IPS-NIHi7 (cell line): Measurements from ENCODE around the gene CTRB1.

ENCODE experiments used
- DNase-seq: peaks from one replicate; pipeline ENCODE4 v3.0.0; 2012; ENCODE audit warnings: mixed read lengths; ENCODE audit errors: extremely low spot score

Gene CTRB1

DNA sequence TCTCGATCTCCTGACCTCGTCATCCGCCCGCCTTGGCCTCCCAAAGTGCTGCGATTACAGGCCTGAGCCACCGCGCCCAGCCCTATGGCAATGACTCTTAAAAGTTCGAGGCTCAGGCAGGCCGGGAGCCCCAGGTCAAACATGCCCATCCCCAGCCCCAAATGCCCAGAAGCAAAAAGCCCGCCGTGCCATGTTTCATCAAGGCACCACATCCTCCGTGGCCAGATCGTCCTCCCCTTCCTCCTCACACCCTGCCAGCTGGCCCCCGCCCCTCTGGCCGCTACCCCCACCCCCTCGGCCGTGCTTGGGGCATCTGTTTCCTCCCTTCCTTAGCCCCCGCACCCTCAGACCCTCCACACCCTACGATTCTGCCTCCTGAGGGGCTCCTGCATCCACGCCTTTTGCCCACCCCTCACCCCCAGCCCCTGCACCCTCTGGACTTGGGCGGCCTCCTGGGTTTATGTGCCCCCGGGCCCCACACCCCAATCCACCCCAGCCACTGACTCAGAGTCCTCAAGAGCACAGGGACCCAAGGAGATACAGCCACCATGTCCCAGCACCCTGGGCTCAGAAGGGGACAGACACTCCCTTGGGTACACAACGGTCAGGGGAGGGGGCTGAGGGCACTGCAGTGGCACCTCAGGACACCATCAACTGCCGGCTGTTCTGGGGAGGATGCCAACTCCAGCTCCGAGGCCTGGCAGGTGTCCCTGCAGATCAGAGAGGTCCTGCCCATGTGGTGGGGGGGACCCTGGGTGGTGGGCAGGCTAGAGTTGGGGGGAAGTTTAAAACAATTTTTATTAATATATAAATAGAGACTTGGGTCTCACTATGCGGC lies 7.1 kb downstream of the CTRB1 start:
- DNase-seq, result no peak

DNA sequence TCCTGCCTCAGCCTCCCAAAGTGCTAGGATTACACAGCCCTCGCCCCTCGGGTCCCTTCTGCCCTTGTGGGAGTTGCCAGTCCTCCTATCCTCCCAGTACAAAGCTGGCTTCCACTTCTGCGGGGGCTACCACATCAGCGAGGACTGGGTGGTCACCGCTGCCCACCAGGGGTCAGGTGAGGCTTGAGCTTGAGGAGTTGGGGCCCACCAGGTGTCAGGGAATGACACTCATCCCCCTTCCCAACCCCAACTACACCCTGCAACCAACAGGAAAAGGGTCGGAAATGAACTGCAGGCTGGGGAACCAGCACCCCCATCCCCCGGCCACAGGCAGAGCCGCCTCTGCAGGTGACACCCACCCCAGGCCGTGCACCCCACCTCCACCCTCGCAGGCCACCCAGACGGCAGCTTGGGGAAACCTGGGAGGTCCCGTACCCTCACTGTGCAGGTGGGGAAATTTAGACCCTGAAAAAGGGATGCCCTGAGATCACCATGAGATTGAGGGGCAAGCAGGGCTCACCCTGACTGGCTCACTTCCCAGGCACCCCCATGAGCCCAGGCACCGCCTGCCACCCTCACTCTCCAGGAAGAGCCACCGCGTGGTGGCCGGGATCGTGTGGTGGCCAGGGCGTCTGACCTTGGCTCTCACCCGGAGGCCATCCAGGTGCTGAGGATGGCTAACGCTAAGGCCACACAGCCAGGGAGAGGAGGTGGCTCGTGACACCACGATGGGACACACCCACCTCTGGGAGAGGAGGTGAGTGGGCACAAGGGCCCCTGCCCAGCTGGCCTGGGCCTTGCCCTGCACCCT lies 8.0 kb downstream of the CTRB1 start:
- no peak for DNase-seq

DNA sequence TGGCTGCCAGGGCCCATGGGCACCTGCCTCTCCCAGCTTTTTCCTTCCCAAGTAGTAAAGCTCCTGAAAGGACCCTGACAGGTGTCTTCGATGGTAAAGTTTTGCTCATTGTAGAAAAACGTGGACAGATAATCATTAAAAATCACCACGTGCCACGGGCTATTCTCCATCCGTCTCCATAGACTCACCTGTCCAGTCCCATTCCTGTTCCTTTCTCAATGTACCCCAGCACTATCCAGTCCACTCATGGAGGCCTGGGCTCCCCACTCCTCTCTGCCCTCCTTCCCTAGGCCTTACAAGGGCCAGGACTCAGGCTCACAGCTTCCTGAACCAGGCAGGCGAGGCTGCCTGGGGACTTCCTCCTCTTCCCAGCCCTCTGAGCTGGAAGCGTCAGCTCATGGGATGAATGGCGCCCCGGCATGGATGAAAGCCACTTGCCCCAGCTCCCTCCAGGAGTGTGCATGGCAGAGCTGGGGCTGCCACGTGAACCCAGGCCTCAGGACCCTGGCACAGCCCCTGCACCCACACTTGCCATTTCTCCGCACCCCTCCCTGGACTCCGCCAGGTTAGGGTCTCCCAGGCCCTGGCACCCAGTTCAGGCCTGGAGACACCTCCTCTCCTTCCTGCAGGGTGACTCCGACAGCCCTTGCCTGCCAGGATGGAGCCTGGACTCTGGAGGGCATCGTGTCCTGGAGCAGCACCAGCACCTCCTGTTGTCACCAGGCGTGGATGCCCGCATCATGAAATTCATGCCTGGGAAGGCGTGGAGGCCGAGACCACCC lies 8.8 kb downstream of the CTRB1 start:
- no peak for DNase-seq

DNA sequence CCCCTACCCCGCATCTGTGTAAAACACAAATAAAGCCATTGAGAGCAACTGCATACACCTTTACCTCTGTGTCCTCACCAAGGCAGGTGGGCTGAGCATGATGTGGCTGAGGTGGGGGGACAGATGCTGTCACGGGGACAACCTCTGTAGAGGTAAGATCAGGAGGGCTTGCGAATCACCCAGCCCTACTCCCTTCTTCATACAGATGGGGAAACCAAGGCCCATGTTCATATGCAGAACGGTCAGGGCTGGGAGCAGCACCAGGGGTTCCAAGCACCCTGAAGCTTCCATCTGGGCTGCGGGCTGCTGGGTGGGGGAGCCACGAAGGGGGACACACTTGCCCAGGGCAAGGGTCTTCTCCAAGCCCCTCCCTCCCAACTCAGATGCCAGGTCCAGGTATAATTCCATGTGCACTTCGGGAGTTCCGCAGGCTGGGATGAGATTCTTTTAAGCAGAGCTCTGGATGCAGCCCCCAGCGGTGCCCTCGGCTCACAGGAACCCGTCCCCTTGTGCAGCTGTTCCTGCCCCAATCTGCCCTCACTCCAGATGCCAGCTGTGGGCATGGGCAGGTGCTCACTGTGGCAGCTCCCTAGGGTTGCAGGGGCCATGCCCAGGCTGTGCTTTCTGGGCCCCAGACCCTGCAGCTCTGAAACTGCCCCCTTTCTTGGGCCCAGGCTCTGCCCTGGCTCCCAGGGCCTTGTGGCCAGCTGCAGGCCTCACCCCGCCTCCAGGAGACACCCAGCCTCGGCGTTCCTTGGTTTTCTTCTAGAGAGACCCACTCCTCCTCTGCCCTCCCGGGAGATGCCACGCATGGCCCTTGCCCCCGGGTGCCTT lies 9.6 kb downstream of the CTRB1 start:
- no peak for DNase-seq

DNA sequence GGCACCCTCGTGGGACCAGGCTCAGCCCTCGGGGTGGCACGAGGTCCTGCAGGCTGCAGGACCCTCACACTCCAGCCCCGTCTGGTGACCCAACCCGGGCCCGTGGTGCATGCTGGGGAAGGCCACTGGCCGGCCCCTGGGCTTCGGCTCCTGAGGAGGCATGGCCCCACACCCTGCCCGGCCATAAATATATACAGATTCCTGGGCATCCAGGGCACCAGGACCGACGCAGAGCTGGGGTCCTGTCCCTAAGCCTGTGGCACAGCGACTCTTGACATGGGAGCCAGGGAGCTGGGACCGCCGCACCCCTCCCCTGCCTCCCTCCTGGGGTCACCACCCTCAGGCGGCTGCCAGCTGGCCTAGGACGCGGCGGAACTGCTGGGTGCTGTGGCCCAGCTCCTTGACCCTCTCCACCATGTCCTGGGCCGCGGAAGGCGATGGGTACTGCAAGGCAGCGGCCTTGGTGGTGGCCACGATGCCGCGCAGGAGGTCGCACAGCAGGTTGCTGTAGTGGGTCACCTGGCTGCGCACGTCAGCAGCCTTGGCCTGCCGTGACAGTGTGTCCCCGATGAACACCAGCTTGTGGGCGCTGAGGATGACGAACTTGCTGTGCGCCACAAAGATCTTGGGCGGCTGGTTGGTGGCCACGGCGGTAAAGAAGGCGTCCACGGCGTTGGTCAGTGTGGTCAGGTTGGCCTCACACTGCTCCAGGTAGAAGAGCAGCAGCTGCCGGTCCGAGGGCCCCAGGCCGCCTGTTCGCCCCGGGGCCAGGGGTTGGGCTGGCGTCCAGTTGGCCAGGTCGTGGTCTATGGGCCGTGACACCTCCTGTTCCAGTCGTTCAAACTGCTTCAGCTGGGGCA lies 10.6 kb downstream of the CTRB1 start:
- no peak for DNase-seq

DNA sequence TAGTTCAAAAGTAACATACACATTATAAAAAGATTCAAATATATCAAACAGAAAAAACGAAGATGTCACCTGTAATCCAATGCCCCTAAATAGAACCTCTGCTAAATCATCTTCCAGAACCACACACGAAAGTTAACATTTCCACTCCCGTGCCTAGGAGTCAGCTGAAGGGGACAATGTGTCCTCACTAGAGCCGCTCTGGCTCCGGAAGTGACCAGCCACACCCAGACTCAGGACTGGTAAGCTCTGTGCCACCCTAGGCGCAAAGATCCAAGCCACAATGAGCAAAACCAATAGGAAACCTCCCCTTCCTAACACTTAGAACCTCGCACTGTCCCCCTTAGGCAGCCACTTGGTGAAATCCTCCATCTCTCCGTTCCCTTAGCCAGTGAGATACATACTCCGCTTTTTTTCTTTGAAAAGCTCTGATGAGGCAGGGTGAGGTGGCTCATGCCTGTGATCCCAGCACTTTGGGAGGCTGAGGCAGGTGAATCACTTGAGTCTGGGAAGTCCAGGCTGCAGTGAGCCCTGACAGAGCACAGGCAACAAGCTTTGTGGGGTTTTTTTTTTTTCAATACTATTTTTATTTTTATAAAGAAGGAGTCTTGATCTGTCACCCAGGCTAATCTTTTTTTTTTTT lies 11.8 kb downstream of the CTRB1 start:
- DNase-seq, result no peak

DNA sequence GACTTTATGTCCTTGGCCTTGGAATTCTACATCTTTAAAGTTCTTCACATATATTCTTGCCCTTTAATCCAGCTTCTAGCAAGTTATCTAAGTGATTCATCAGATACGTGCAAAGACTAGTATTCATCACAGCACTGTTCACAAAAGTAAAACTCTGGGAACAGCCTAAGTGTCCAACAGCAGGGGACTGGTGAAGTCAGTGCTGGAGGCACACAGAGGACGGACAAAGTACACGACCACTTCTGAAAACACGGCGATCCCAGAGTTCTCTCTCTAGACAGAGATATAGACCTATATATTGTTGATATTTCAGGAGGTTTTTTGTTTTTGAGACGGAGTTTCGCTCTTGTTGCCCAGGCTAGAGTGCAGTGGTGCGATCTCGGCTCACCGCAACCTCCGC lies 12.8 kb downstream of the CTRB1 start:
- no peak for DNase-seq

DNA sequence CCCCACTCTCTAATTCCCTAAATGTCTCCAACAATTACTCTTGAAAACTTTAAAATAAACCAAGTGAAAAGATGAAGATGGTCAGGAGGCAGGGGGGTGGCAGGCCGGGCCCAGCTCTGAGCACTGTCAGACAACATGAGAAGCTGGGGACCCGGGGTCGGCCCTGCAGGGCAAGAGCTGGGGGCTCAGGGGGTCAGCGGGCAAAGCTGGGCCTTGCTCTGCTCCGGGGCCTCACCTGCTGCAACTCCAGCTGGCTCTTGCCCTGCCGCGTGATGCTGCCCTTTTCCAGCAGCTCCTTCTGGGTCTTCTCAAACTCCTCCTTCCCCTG lies 14.8 kb downstream of the CTRB1 start:
- no peak for DNase-seq

DNA sequence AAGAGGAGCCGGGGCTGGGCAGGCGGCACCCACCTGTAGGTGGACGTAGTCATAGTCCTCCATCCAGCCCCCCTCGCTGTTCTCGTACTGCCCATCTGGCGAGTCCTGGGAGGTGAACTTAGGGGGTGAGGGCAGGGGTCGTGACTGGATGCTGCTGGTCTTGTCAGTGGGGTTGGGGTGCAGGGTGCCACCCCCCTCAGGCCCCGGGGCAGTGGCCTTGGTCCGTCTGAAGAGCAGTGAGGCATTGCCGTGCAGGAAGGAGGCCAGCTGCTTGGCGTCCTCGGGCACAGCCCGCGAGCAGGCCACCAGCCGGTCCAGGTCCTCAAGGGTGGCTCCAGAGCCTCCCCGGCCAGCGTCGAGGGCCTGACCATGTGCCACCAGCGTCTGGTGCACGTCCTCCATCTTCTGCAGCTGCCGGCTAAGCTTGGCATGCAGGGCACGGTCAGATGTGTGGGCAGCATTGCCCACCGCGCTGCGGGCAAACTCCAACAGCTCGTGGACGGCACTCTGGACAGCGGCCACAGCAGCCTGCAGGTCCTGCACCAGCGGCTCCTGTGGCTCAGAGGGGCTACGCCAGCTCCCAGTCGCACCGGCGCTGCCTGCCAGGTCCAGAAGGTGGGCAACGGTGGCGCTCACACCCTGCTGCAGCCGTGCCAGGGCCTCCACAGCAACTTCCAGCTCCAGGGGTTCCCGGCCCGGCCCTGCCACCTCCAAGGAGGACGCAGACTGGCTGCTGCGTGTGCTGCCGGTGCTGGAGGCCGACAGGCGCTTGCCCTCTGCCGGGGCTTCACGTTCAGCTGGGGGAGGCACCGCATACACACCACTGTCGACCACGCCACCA lies 16.3 kb downstream of the CTRB1 start:
- DNase-seq, result no peak

DNA sequence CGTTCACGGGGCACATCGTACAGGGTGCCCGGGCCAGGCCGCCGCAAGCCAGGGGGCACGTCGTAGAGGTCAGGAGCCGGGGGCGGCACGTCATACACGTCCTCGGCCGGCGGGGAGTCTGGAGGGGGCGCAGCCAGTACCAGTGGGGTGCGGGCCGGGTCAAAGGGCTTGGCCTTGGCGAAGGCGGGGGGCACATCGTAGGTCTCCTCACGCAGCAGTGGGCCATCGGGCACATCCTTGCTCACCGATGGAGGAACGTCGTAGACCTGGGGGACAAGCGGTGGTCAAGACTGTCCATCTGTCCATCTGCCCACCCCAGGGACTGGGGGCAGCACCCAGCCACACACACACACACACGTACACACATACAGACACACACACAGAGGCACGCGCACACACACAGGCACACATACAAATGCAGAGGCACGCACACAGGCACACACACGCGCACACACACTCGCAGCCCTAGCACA lies 17.0 kb downstream of the CTRB1 start:
- no peak for DNase-seq

DNA sequence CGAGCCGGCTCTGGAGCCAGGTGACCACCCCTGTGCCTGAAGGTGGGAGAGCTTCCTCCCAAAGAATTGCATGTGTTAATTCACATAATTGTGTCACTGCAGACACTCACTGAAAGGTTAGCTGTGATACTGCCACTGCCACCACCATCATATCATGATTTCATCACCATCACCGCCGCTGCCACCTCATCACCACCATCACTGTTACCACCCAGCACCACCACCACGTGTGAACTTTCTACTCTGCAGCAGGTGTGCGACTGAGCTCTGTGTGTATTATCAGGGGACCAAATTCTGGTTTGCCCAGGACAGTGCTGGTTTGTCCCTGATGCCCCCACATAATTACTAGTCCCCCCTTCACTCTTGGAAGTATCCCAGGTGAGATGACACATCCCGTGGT lies 17.4 kb downstream of the CTRB1 start:
- no peak for DNase-seq

DNA sequence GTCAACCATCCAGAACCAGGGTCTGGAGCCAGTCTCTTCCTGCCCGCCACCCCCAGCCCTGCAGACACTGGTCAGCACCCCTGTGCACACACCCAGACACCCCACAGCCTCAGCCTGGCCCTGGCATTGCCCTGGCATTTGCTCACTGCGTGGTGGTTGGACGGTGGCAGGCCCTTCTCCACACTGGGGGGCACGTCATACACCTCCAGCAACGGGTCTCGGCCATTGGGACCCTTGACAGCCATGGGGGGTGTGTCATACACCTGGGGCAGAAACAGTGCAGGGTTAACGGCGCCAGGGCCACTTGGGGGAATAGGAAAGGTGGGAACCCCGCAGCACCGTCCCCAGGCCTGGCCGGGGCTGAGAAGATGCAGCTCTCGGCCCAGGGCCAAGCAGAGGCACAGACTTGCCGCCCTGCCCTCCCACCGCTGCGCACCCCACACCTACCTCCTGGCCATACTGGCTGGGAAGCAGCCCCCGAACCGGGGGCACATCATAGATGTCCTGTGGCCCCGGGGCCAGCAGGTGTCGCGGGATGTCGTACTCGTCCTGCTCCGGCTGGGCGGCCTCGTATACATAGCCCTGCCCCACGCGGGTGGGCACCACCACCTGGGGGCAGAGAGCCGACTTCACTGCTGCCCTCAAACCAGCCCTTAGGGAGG lies 18.1 kb downstream of the CTRB1 start:
- no peak for DNase-seq

DNA sequence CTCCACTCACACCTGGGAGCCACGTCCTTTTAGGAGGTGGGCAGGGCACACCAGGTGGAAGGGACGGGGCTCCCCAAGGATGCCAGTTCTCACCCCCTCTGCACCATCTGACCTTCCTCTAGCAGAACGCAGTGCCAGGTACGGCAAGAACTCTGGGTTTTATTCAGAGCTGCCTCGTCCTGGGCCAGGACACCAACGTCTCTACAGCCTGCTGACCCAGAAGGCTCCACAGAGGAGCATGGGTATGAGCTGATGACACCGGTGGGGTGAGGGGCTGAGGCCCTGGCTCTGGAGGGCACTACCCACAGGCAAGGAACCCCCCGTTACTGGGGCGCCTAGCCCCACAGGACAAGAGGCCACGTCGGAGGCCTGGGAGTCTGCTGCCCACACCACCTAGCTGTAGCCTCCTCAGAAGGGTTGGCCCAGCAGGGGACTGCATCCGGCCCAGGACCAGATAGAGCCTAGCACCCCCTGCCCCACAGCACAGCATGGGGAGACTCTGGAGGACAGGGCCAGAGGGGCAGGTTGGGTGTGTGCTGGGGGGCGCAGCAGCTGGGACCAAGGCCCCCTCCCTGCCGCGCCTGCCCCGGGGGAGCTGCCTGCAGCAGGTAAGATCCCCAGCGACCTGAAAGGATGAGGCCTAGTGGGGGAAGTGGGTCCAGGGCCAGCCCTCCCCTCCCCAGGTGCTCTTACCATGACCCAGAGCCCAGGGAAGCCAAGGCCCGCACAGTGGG lies 18.8 kb downstream of the CTRB1 start:
- no peak for DNase-seq

DNA sequence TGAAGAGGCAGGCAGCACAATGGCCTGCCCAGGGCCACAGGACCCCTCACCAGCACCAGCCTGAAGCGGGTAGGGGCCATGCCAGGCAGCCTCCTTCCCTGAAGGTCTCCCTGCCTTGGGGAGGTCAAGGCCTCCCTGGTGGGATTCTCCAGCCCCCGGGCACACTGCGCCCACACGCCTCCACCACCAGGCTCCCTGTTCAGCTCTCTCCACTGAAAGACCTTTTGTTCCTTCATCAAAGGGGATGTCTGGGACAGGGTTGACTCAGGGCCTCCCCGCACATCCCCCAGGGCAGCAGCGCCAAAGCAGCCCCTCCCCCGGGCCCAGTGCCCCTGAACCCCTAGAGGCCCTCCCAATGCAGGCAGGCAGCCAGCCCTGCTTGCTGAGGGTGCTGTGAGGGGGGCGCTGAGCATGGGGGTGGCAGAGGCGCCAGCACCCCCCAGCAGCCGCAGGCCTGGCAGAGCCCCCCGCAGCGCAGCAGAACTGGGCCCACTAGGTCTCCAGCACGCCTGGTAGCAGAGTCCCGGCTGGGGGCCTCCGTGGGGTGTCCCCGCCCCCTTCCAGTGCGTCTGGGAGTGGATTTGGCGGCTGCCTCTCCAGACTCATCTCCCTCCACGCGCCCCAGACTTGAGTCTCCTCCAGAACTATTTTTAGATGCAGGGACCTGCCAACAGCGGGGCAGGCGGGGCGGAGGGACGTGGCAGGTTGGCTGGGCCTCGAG lies 19.5 kb downstream of the CTRB1 start:
- DNase-seq, result no peak

DNA sequence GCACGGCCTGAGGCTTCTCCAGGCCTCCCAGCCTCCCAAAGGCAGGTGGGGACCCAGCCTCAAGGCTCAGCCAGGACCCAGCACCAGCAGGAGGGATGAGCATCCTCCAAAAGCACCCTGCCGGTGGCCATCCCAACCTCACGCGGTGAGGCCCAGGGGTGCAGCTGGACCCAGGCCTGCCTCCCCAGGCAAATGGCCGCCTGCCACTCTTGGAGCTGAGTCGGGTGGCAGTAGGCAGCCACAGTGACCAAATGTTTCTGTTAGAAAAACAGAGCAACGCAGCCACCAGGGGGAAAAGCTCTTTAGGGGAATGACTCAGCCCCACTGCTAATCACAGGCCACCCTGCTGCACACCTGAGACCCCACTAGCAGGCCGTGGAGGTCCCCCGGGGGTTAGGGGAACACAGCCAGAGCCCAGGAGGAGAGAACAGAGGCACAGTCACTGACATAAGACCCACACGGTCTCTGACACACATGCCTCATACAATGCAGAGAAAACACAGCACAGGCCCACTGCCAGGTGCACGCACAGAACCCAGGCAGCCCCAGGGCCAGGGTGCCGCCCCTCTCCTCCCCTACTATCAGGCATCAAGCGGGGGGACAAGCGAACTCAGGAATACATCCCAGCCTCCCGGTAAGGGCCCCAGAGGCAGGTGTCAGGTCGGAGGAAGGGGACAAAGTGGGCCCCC lies 20.2 kb downstream of the CTRB1 start:
- no peak for DNase-seq

DNA sequence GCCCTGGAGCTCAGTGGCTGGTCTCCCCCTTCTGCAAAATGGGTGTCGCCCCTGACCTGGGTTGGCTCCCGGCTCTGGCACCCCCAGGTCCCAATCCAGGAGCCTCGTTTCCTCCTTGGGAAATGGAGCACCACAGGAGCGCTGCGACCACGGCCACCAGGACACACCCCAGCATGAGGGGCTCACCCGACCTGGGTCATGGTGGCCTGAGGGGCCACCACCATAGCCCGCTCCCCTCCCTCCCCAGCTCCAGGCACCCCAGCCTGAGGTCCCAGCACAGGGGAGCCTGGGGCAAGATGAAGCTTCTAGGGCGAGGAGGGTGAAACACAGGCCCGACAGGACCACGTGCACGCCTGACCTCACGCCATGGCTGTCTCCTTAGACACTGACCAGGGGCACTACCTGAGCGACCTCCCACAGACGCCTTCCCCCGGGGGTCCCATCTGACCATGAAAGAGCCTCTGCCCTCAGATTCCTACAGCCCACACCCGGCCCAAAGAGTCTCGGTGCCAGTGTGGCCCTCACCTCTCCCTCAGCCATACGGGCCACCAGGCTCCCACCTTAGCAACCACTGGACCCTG lies 20.8 kb downstream of the CTRB1 start:
- no peak for DNase-seq
